T47D (cell line): Measurements from ENCODE around the gene GPC6.

ENCODE experiments used
- DNase-seq, 2 experiments: peaks; one replicate each; pipeline versions ENCODE4 v3.0.0 to v3.0.0-alpha.2; 2011 to 2012; ENCODE audit warnings: low read depth in 1 of 2, low spot score in 1 of 2
- JUND ChIP-seq: IDR thresholded peaks from 2 replicates; pipeline ENCODE4 v1.6.1; 2012; ENCODE audit warnings: low read depth
- in situ Hi-C: cut with HindIII; loops from 2 replicates; pipeline ENCODE4 v1.10.0; 2016; ENCODE audit warnings: low sequenced_read_pairs, low pct_unique_long_range_greater_than_20kb

The GPC6 gene

GRCh38 chr13:93843082-93843481 lies 616.5 kb downstream of the GPC6 start:
- TF ChIP-seq JUND, result no peak
- in situ Hi-C loops, result no loop called here
- DNase-seq, result no peak

- in situ Hi-C loops, result no loop called here
- no peak for TF ChIP-seq JUND
- DNase-seq, result no peak
Observed at GRCh38 chr13:93847162-93847561, 620.6 kb downstream of the GPC6 start.

- in situ Hi-C loops, result no loop called here
- DNase-seq, result no peak
- TF ChIP-seq JUND, result no peak
Observed at GRCh38 chr13:93848247-93848646, 621.6 kb downstream of the GPC6 start.

- in situ Hi-C loops, result no loop called here
- peak in 1 of 2 experiments; percentile 56 for DNase-seq
- no peak for TF ChIP-seq JUND
Observed at GRCh38 chr13:93851236-93851635, 624.6 kb downstream of the GPC6 start.

GRCh38 chr13:93853912-93854311 lies 627.3 kb downstream of the GPC6 start:
- in situ Hi-C loops, result no loop called here
- no peak for DNase-seq
- TF ChIP-seq JUND, result no peak

- DNase-seq, result no peak
Observed at GRCh38 chr13:93857126-93857525, 630.5 kb downstream of the GPC6 start.

GRCh38 chr13:93859716-93860115 lies 633.1 kb downstream of the GPC6 start:
- no peak for TF ChIP-seq JUND
- in situ Hi-C loops, result no loop called here
- DNase-seq, result no peak

More at GRCh38 chr13:93857126-93857525, 630.5 kb downstream of the GPC6 start:
- in situ Hi-C loops, result no loop called here
- TF ChIP-seq JUND, result no peak

GRCh38 chr13:93861818-93862217 lies 635.2 kb downstream of the GPC6 start:
- in situ Hi-C loops, result no loop called here

GRCh38 chr13:93862259-93862658 lies 635.7 kb downstream of the GPC6 start:
- DNase-seq, result no peak
- no peak for TF ChIP-seq JUND
- in situ Hi-C loops, result no loop called here

More at GRCh38 chr13:93861818-93862217, 635.2 kb downstream of the GPC6 start:
- TF ChIP-seq JUND, result no peak
- no peak for DNase-seq

- in situ Hi-C loops, result no loop called here
- DNase-seq, result no peak
Observed at GRCh38 chr13:93865235-93865634, 638.6 kb downstream of the GPC6 start.

GRCh38 chr13:93867481-93867880 lies 640.9 kb downstream of the GPC6 start:
- DNase-seq, result no peak
- no peak for TF ChIP-seq JUND
- in situ Hi-C loops, result no loop called here

More at GRCh38 chr13:93865235-93865634, 638.6 kb downstream of the GPC6 start:
- no peak for TF ChIP-seq JUND

- in situ Hi-C loops, result no loop called here
- DNase-seq, result no peak
Observed at GRCh38 chr13:93872376-93872775, 645.8 kb downstream of the GPC6 start.

GRCh38 chr13:93872786-93873347 lies 646.3 kb downstream of the GPC6 start:
- in situ Hi-C loops, result no loop called here
- no peak for TF ChIP-seq JUND
- no peak for DNase-seq

More at GRCh38 chr13:93872376-93872775, 645.8 kb downstream of the GPC6 start:
- TF ChIP-seq JUND, result no peak

- DNase-seq, result no peak
- in situ Hi-C loops, result no loop called here
- no peak for TF ChIP-seq JUND
Observed at GRCh38 chr13:93875547-93875946, 648.9 kb downstream of the GPC6 start.

GRCh38 chr13:93876236-93876635 lies 649.6 kb downstream of the GPC6 start:
- DNase-seq, result no peak
- in situ Hi-C loops, result no loop called here
- no peak for TF ChIP-seq JUND
